Activated B cell treated with CpG ODN at 0.5 μM for 24 hours (primary cell): ENCODE measurements around the gene SBK2. TPM values are rescaled to one million over a fixed set of nuclear protein-coding genes. Genes with fewer than 3 reads are reported as not detected.

Experiments used
- ATAC-seq: fragments of 200-7000 bp; cut with Tn5 transposase; one replicate; pipeline ENCODE4 v1.10.0; 2021; ENCODE audit warnings: low read depth, mild to moderate bottlenecking, moderate library complexity
- CTCF ChIA-PET: fragments of 350-600 bp; sonication (Branson Sonifier 250); formaldehyde crosslinking; loops from one replicate; lab custom pipeline; 2021; ENCODE audit warnings: antibody characterized with exemption; lab: Charles Lee
- POLR2A ChIA-PET: fragments of 350-600 bp; sonication (Branson Sonifier 250); formaldehyde crosslinking; loops from one replicate; lab custom pipeline; 2021; ENCODE audit warnings: antibody characterized with exemption; lab: Charles Lee
- DNase-seq: peaks from one replicate; pipeline ENCODE4 v3.0.0; 2022
- H3K27ac Mint-ChIP-seq: one replicate; pipeline ENCODE4 v1.8.0; 2020; ENCODE audit warnings: mixed read lengths
- H3K27me3 Mint-ChIP-seq: one replicate; pipeline ENCODE4 v1.8.0; 2021; ENCODE audit warnings: mixed read lengths
- H3K36me3 Mint-ChIP-seq: one replicate; pipeline ENCODE4 v1.8.0; 2021; ENCODE audit warnings: low read depth, mixed read lengths
- H3K4me1 Mint-ChIP-seq: one replicate; pipeline ENCODE4 v1.8.0; 2021; ENCODE audit warnings: mixed read lengths
- H3K4me3 Mint-ChIP-seq: one replicate; pipeline ENCODE4 v1.8.0; 2020; ENCODE audit warnings: mild to moderate bottlenecking, mixed read lengths
- H3K9me3 Mint-ChIP-seq: one replicate; pipeline ENCODE4 v1.8.0; 2020; ENCODE audit warnings: mixed read lengths
- CTCF ChIP-seq: fragments of 200-600 bp; IDR thresholded peaks from one replicate; pipeline ENCODE4 v1.8.0; 2022; ENCODE audit warnings: antibody characterized with exemption, mild to moderate bottlenecking
- intact Hi-C: fragments of 100-400 bp; cut with micrococcal nuclease; formaldehyde crosslinking; loops from one replicate; pipeline ENCODE4 v1.15.1; 2024
- total RNA-seq: library from RNA; stranded (reverse); gene quantifications from 2 replicates; pipeline ENCODE4 v1.2.3, GENCODE V29; 2022

SBK2 gene
- total RNA-seq, 1 donor from 2014 or later, result not detected

- H3K27me3 Mint-ChIP-seq, result peaks cover 9% of the 10 kb centered on the region
- intact Hi-C loops, result no loop called here
- no peak for DNase-seq
- no peak for TF ChIP-seq CTCF
- H3K27ac Mint-ChIP-seq, result peak within 1 kb of the TSS; percentile 24
- H3K4me1 Mint-ChIP-seq, result peaks cover 14% of the 10 kb centered on the region
- H3K4me3 Mint-ChIP-seq, result no peak within 1 kb of the TSS
- H3K9me3 Mint-ChIP-seq, result no peaks in the 10 kb centered on the region
- ChIA-PET POLR2A (interaction anchor here (1.9 to 4.1 kb wide), 2 partner anchors 11 to 16 kb away, joined by 6 to 42 read pairs; partner anchors contain the start of gene ZNF628), CTCF (no interaction called here)
- ATAC-seq, result no peak
- H3K36me3 Mint-ChIP-seq, result no peaks in the 10 kb centered on the region
Measured at GRCh38 chr19:55487924-55488687, 48.8 kb downstream of the SBK2 start, which contains the start of gene SSC5D. Gene SSC5D, plus strand, starts transcription at chr19:55488436. Its CDS starts 154 bp downstream, at chr19:55488590.

- Mint-ChIP-seq H3K4me3 (peak overlapping the region; percentile 1), H3K27me3 (peaks cover 7% of the 10 kb centered on the region), H3K36me3 (no peaks in the 10 kb centered on the region), H3K27ac (peak overlapping the region; percentile 24), H3K4me1 (peaks cover 14% of the 10 kb centered on the region), H3K9me3 (no peaks in the 10 kb centered on the region)
- ATAC-seq (no peak), DNase-seq (no peak)
- no peak for TF ChIP-seq CTCF
- ChIA-PET CTCF (interaction anchor here (4.3 kb wide), 1 partner anchor 17 kb away, joined by 20 read pairs; no protein-coding TSS in a partner anchor), POLR2A (interaction anchor here (0.5 to 4.1 kb wide), 4 partner anchors 10 to 365 kb away, joined by 3 to 42 read pairs (median 6); partner anchors contain the start of gene ZNF628)
- intact Hi-C loops, result no loop called here
Measured at GRCh38 chr19:55486971-55487923, 49.7 kb downstream of the SBK2 start.

- Mint-ChIP-seq H3K4me3 (peak overlapping the region; percentile 82), H3K4me1 (peaks cover 14% of the 10 kb centered on the region), H3K27ac (peak overlapping the region; percentile 43), H3K9me3 (no peaks in the 10 kb centered on the region), H3K36me3 (peaks cover 3% of the 10 kb centered on the region), H3K27me3 (no peaks in the 10 kb centered on the region)
- no peak for TF ChIP-seq CTCF
- POLR2A ChIA-PET, result interaction anchor here (0.6 to 4.1 kb wide), 4 partner anchors 10 to 88 kb away, joined by 3 to 42 read pairs (median 5); partner anchors contain the start of gene ZNF628
- CTCF ChIA-PET, result interaction anchor here (4.3 kb wide), 1 partner anchor 18 kb away, joined by 20 read pairs; no protein-coding TSS in a partner anchor
- intact Hi-C loops, result no loop called here
- ATAC-seq, result no peak
- DNase-seq, result no peak
Measured at GRCh38 chr19:55486043-55486970, 50.6 kb downstream of the SBK2 start.

DNA sequence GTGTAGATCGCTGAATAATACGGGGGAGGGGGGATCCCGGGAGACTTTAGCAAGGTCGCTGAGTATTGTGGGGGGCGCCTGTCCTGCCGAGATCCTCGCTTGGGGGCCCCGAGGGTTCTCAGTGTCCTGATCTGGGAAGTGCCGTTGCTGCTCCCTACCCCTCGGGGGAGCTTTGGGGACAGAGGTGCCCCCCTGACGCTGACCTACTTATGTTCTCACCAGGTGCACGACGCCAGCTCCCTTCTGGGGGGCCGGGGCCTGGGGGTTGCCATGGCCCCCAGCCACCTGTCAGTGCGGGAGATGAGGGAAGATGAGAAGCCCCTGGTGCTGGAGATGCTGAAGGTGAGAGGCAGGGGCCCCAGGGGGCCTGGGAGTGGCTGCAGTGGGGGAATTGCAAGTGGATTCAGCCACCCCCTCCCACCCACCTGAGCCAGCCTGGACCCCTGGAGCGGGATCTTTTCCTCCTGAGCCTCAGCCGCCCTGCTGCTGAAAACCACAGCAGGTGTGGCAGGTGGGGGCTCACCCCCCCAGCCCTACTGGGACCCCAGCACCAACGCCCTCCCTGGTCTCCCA lies 51.4 kb downstream of the SBK2 start:
- H3K27me3 Mint-ChIP-seq, result no peaks in the 10 kb centered on the region
- DNase-seq, result no peak

More for the DNA sequence above, 51.4 kb downstream of the SBK2 start:
- ChIA-PET CTCF (interaction anchor here (4.3 kb wide), 1 partner anchor 18 kb away, joined by 20 read pairs; no protein-coding TSS in a partner anchor), POLR2A (interaction anchor here (0.9 to 4.1 kb wide), 7 partner anchors 9 to 232 kb away, joined by 3 to 42 read pairs (median 3); partner anchors contain the start of genes ISOC2, UBE2S, ZNF628 and ZNF865)
- intact Hi-C loops, result loop anchor here (1.0 to 2.0 kb wide), 2 partner anchors 9 to 17 kb away; partner anchors contain the start of gene ZNF628
- Mint-ChIP-seq H3K4me3 (peak overlapping the region; percentile 82), H3K27ac (peak overlapping the region; percentile 25), H3K36me3 (peaks cover 7% of the 10 kb centered on the region), H3K9me3 (no peaks in the 10 kb centered on the region), H3K4me1 (peaks cover 14% of the 10 kb centered on the region)
- no peak for TF ChIP-seq CTCF
- peak; percentile 8 for ATAC-seq
